Fibroblast of upper back skin (primary cell): ENCODE data around the gene CLK3.
"Not testable (repeated sequence)": the region's sequence is repeated elsewhere in the genome, so short reads cannot be mapped to it uniquely, and the experiment has no call there.

Experiments
- DNase-seq: peaks from one replicate; pipeline ENCODE4 v3.0.0-alpha.2; 2013

CLK3 gene

GRCh38 chr15:74621936-74622335 is 6.3 kb downstream of the CLK3 start:
- no peak for DNase-seq

GRCh38 chr15:74622758-74623157 is 7.1 kb downstream of the CLK3 start:
- DNase-seq, result no peak

GRCh38 chr15:74624020-74624602 is 8.5 kb downstream of the CLK3 start:
- no peak for DNase-seq

GRCh38 chr15:74625693-74626092 is 10.1 kb downstream of the CLK3 start:
- no peak for DNase-seq

GRCh38 chr15:74626336-74626735 is 10.7 kb downstream of the CLK3 start:
- DNase-seq, result no peak

GRCh38 chr15:74626752-74627692 is 11.4 kb downstream of the CLK3 start:
- DNase-seq, result no peak

GRCh38 chr15:74627766-74628165 is 12.1 kb downstream of the CLK3 start:
- DNase-seq, result no peak

GRCh38 chr15:74628199-74628598 is 12.6 kb downstream of the CLK3 start:
- DNase-seq, result no peak

GRCh38 chr15:74628949-74629348 is 13.3 kb downstream of the CLK3 start:
- DNase-seq, result no peak

- DNase-seq, result not testable (repeated sequence)
These were observed 14.1 kb downstream of the CLK3 start for GRCh38 chr15:74629696-74630095.

- no peak for DNase-seq
These were observed 14.8 kb downstream of the CLK3 start for GRCh38 chr15:74630284-74631086.

- no peak for DNase-seq
These were observed 15.4 kb downstream of the CLK3 start for GRCh38 chr15:74631087-74631385.

- no peak for DNase-seq
These were observed 15.8 kb downstream of the CLK3 start for GRCh38 chr15:74631408-74631807.

- peak; percentile 40 for DNase-seq
These were observed 16.4 kb downstream of the CLK3 start for GRCh38 chr15:74631935-74632560.

GRCh38 chr15:74632601-74633000 is 17.0 kb downstream of the CLK3 start:
- no peak for DNase-seq

- no peak for DNase-seq
These were observed 18.1 kb downstream of the CLK3 start for GRCh38 chr15:74633781-74634180.

GRCh38 chr15:74635228-74635627 is 19.6 kb downstream of the CLK3 start:
- peak; percentile 59 for DNase-seq

- no peak for DNase-seq
These were observed 21.3 kb downstream of the CLK3 start for GRCh38 chr15:74636984-74637383.

GRCh38 chr15:74641151-74641550 is 25.5 kb downstream of the CLK3 start:
- no peak for DNase-seq

GRCh38 chr15:74642348-74642733 is 26.7 kb downstream of the CLK3 start:
- no peak for DNase-seq

GRCh38 chr15:74642734-74643664 is 27.4 kb downstream of the CLK3 start:
- DNase-seq, result peak; percentile 82

GRCh38 chr15:74643665-74644204 is 28.1 kb downstream of the CLK3 start:
- DNase-seq, result no peak
